Stimulated activated CD4-positive, alpha-beta T cell treated with anti-CD3 and anti-CD28 coated beads, Interleukin-12 subunit alpha, Interleukin-12 subunit beta, amount 100 ng/mL, for 48 hours (primary cell): ENCODE data around the gene MDFIC.
A peak's percentile ranks its signal among the peaks of the same experiment; 100 is the strongest.
"Not testable (repeated sequence)": the region's sequence is repeated elsewhere in the genome, so short reads cannot be mapped to it uniquely, and the experiment has no call there.

Experiments
- DNase-seq, 3 donors: peaks; one replicate each; pipeline ENCODE4 v3.0.0-alpha.2; 2020; ENCODE audit warnings: low read depth in 2 of 3, low spot score in 1 of 3

Gene MDFIC

GRCh38 chr7:114922026-114922651 lies at the start of gene MDFIC:
Gene MDFIC (plus strand): TSS chr7:114922094. CDS start chr7:114923034, 940 bp downstream.
- DNase-seq = peak in 2 of 3 donors; percentile 44 to 67

- no peak for DNase-seq
Measured at GRCh38 chr7:114874170-114874569, 47.7 kb upstream of the MDFIC start.

- no peak for DNase-seq
Measured at GRCh38 chr7:114875186-114875585, 46.7 kb upstream of the MDFIC start.

GRCh38 chr7:114879554-114879953 lies 42.3 kb upstream of the MDFIC start:
- DNase-seq = no peak

GRCh38 chr7:114885836-114886235 lies 36.1 kb upstream of the MDFIC start:
- DNase-seq = no peak

- DNase-seq = no peak
Measured at GRCh38 chr7:114886241-114886640, 35.7 kb upstream of the MDFIC start.

- DNase-seq = not testable (repeated sequence)
Measured at GRCh38 chr7:114889116-114889515, 32.8 kb upstream of the MDFIC start.

GRCh38 chr7:114889646-114890285 lies 32.1 kb upstream of the MDFIC start:
- peak in 1 of 3 donors; percentile 38 for DNase-seq

GRCh38 chr7:114890561-114890960 lies 31.3 kb upstream of the MDFIC start:
- no peak for DNase-seq

- DNase-seq = no peak
Measured at GRCh38 chr7:114900127-114900526, 21.8 kb upstream of the MDFIC start.

GRCh38 chr7:114901771-114902170 lies 20.1 kb upstream of the MDFIC start:
- DNase-seq = no peak

- DNase-seq = no peak
Measured at GRCh38 chr7:114903131-114903530, 18.8 kb upstream of the MDFIC start.

GRCh38 chr7:114910787-114911186 lies 11.1 kb upstream of the MDFIC start:
- DNase-seq = no peak

GRCh38 chr7:114911411-114911810 lies 10.5 kb upstream of the MDFIC start:
- DNase-seq = no peak

GRCh38 chr7:114916261-114916892 lies 5.5 kb upstream of the MDFIC start:
- DNase-seq = peak in 2 of 3 donors; percentile 12 to 31

GRCh38 chr7:114917211-114917839 lies 4.6 kb upstream of the MDFIC start:
- no peak for DNase-seq

GRCh38 chr7:114919587-114919986 lies 2.3 kb upstream of the MDFIC start:
- DNase-seq = no peak

- peak in 1 of 3 donors; percentile 34 for DNase-seq
Measured at GRCh38 chr7:114921631-114922025, 266 bp upstream of the MDFIC start.

GRCh38 chr7:114922652-114923402 lies 933 bp downstream of the MDFIC start:
- peak in 2 of 3 donors; percentile 32 to 46 for DNase-seq

GRCh38 chr7:114923403-114923713 lies 1.5 kb downstream of the MDFIC start:
- DNase-seq = no peak

- DNase-seq = no peak
Measured at GRCh38 chr7:114924038-114924712, 2.3 kb downstream of the MDFIC start.
